Posterior vena cava (tissue), 2 donors: ENCODE data around the gene SUPT3H. TPM values are rescaled to one million over a fixed set of nuclear protein-coding genes. Genes with fewer than 3 reads are reported as not detected.

ENCODE experiments used
- microRNA-seq, 2 donors: library from miRNA; unstranded; fragments of <30 nt; microRNA quantifications; one replicate each; pipeline ENCODE4 v1.2.0, GENCODE V29; 2020 to 2021; ENCODE audit warnings: borderline microRNAs expressed in 2 of 2
- total RNA-seq, 2 donors: library from RNA; stranded (reverse); fragmentation: NEBNext Ultra II Directional; extraction: Animal tissue kit (Norgen Biotek cat#: 25700); gene quantifications; one replicate each; pipeline ENCODE4 v1.2.1, GENCODE V29; 2021
- donor health status: DM: yes; HTN: yes; CAD: no.
- donor health status: DM: yes; HTN: yes; CAD: no.

Gene SUPT3H
- total RNA-seq, 2 donors from 2014 or later: 7.9 to 10.3 TPM

Small RNA genes lying within 50 kb of the gene (microRNA-seq; reads per million reads assigned to microRNA genes)
- 0 to 0.26 reads per million in 2 donors for gene MIR586

Other genes starting within 250 kb of the SUPT3H start
- under 1 TPM; 0.83 to 1.00 TPM for gene RUNX2, start 49.6 kb downstream of the SUPT3H start, total RNA-seq